ENCODE results near the gene ZFP28. TPM values are rescaled to one million over a fixed set of nuclear protein-coding genes. Genes with fewer than 3 reads are reported as not detected.
A peak's percentile ranks its signal among the peaks of the same experiment; 100 is the strongest.

Gene ZFP28
- polyA plus RNA-seq, 1 donor from 2014 or later, result 45.1 TPM

DNA sequence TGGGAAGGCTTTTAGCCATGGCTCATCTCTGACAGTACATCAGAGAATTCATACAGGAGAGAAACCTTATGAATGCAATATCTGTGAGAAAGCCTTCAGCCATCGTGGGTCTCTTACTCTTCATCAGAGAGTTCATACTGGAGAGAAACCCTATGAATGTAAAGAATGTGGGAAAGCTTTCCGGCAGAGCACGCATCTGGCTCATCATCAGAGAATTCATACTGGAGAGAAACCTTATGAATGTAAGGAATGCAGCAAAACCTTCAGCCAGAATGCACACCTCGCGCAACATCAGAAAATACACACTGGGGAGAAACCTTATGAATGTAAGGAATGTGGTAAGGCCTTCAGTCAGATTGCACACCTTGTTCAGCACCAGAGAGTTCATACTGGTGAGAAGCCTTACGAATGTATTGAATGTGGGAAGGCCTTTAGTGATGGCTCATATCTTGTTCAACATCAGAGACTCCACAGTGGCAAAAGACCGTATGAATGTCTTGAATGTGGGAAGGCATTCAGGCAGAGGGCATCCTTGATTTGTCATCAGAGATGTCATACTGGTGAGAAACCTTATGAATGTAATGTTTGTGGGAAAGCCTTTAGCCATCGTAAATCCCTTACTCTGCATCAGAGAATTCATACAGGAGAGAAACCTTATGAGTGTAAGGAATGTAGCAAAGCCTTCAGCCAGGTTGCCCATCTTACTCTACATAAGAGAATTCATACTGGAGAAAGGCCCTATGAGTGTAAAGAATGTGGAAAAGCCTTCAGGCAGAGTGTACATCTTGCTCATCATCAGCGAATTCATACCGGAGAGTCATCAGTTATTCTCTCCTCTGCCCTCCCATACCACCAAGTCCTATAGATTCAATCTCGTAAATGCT, 39.2 kb downstream of the ZFP28 start:
- Histone ChIP-seq H3K4me2 (ENCODE audit: low read length) (no peak overlapping the region), H2AFZ (ENCODE audit: low read depth, low read length) (no peak overlapping the region), H3K27ac (ENCODE audit: low read length) (no peak overlapping the region), H4K20me1 (ENCODE audit: insufficient read depth) (no peaks in the 10 kb centered on the region), H3K27me3 (ENCODE audit: insufficient read depth, low read depth, low read length) (no peaks in the 10 kb centered on the region), H3K9me2 (ENCODE audit: insufficient read depth, low read length) (no peaks in the 10 kb centered on the region), H3K9ac (ENCODE audit: low read length) (no peak overlapping the region), H3K4me3 (ENCODE audit: low read length) (no peak overlapping the region), H3K79me2 (replicated peaks; ENCODE audit: insufficient read depth, low read length) (no peaks in the 10 kb centered on the region), H3F3A (ENCODE audit: insufficient read depth, low read length, poor library complexity, severe bottlenecking) (no peaks in the 10 kb centered on the region), H3K9me3 (ENCODE audit: low read length) (peaks cover 61% of the 10 kb centered on the region), H3K36me3 (ENCODE audit: insufficient read depth, low read length) (peaks cover 62% of the 10 kb centered on the region)
- TF ChIP-seq, protein P1, sequence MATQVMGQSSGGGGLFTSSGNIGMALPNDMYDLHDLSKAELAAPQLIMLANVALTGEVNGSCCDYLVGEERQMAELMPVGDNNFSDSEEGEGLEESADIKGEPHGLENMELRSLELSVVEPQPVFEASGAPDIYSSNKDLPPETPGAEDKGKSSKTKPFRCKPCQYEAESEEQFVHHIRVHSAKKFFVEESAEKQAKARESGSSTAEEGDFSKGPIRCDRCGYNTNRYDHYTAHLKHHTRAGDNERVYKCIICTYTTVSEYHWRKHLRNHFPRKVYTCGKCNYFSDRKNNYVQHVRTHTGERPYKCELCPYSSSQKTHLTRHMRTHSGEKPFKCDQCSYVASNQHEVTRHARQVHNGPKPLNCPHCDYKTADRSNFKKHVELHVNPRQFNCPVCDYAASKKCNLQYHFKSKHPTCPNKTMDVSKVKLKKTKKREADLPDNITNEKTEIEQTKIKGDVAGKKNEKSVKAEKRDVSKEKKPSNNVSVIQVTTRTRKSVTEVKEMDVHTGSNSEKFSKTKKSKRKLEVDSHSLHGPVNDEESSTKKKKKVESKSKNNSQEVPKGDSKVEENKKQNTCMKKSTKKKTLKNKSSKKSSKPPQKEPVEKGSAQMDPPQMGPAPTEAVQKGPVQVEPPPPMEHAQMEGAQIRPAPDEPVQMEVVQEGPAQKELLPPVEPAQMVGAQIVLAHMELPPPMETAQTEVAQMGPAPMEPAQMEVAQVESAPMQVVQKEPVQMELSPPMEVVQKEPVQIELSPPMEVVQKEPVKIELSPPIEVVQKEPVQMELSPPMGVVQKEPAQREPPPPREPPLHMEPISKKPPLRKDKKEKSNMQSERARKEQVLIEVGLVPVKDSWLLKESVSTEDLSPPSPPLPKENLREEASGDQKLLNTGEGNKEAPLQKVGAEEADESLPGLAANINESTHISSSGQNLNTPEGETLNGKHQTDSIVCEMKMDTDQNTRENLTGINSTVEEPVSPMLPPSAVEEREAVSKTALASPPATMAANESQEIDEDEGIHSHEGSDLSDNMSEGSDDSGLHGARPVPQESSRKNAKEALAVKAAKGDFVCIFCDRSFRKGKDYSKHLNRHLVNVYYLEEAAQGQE (IDR thresholded peaks at IDR 0.05; ENCODE audit: borderline replicate concordance), result no peak
- TF ChIP-seq MXI1 (conservative IDR thresholded peaks at IDR 0.05; ENCODE audit: poor library complexity, severe bottlenecking) (no peak), EP300 (conservative IDR thresholded peaks at IDR 0.05; ENCODE audit: poor library complexity, severe bottlenecking) (no peak), EZH2 (IDR thresholded peaks at IDR 0.05; ENCODE audit: borderline replicate concordance, insufficient read depth, low read length, poor library complexity, severe bottlenecking) (no peak), TAF1 (IDR thresholded peaks at IDR 0.05; ENCODE audit: low read depth) (no peak), SMC3 (conservative IDR thresholded peaks at IDR 0.05; ENCODE audit: poor library complexity) (no peak), POLR2AphosphoS5 (IDR thresholded peaks at IDR 0.05) (no peak), RAD21 (conservative IDR thresholded peaks at IDR 0.05) (no peak)
- TF ChIP-seq, protein P2, sequence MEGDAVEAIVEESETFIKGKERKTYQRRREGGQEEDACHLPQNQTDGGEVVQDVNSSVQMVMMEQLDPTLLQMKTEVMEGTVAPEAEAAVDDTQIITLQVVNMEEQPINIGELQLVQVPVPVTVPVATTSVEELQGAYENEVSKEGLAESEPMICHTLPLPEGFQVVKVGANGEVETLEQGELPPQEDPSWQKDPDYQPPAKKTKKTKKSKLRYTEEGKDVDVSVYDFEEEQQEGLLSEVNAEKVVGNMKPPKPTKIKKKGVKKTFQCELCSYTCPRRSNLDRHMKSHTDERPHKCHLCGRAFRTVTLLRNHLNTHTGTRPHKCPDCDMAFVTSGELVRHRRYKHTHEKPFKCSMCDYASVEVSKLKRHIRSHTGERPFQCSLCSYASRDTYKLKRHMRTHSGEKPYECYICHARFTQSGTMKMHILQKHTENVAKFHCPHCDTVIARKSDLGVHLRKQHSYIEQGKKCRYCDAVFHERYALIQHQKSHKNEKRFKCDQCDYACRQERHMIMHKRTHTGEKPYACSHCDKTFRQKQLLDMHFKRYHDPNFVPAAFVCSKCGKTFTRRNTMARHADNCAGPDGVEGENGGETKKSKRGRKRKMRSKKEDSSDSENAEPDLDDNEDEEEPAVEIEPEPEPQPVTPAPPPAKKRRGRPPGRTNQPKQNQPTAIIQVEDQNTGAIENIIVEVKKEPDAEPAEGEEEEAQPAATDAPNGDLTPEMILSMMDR (IDR thresholded peaks at IDR 0.05; ENCODE audit: poor library complexity, severe bottlenecking), result no peak

- peaks cover 23% of the 10 kb centered on the region for H3K9me3 ChIP-seq (ENCODE audit: low read length)
- H3K79me2 ChIP-seq (replicated peaks; ENCODE audit: insufficient read depth, low read length), result peaks cover 48% of the 10 kb centered on the region
- TF ChIP-seq TAF1 (IDR thresholded peaks at IDR 0.05; ENCODE audit: low read depth) (no peak), MXI1 (conservative IDR thresholded peaks at IDR 0.05; ENCODE audit: poor library complexity, severe bottlenecking) (no peak), RAD21 (conservative IDR thresholded peaks at IDR 0.05) (no peak), SMC3 (conservative IDR thresholded peaks at IDR 0.05; ENCODE audit: poor library complexity) (no peak), EZH2 (IDR thresholded peaks at IDR 0.05; ENCODE audit: borderline replicate concordance, insufficient read depth, low read length, poor library complexity, severe bottlenecking) (no peak), POLR2AphosphoS5 (IDR thresholded peaks at IDR 0.05) (no peak), EP300 (conservative IDR thresholded peaks at IDR 0.05; ENCODE audit: poor library complexity, severe bottlenecking) (no peak)
- TF ChIP-seq, protein P1 (IDR thresholded peaks at IDR 0.05; ENCODE audit: borderline replicate concordance), result no peak
- TF ChIP-seq, protein P2 (IDR thresholded peaks at IDR 0.05; ENCODE audit: poor library complexity, severe bottlenecking), result no peak
- H3K4me2 ChIP-seq (ENCODE audit: low read length), result no peak overlapping the region
- peaks cover 6% of the 10 kb centered on the region for H3K36me3 ChIP-seq (ENCODE audit: insufficient read depth, low read length)
- peak overlapping the region; percentile 97 for H3K9ac ChIP-seq (ENCODE audit: low read length)
- peak overlapping the region; percentile 98 for H2AFZ ChIP-seq (ENCODE audit: low read depth, low read length)
- no peaks in the 10 kb centered on the region for H3K9me2 ChIP-seq (ENCODE audit: insufficient read depth, low read length)
- no peaks in the 10 kb centered on the region for H3K27me3 ChIP-seq (ENCODE audit: insufficient read depth, low read depth, low read length)
- no peaks in the 10 kb centered on the region for H4K20me1 ChIP-seq (ENCODE audit: insufficient read depth)
- peak overlapping the region; percentile 93 for H3K4me3 ChIP-seq (ENCODE audit: low read length)
- peak overlapping the region; percentile 81 for H3K27ac ChIP-seq (ENCODE audit: low read length)
- H3F3A ChIP-seq (ENCODE audit: insufficient read depth, low read length, poor library complexity, severe bottlenecking), result no peaks in the 10 kb centered on the region
Measured at GRCh38 chr19:56594446-56594782, 55.7 kb downstream of the ZFP28 start.

Data from neural cell (in vitro differentiated cells).